GM18507 (cell line): ENCODE data around the gene TMEM135.
"Not testable (repeated sequence)": the region's sequence is repeated elsewhere in the genome, so short reads cannot be mapped to it uniquely, and the experiment has no call there.

Source experiments
- DNase-seq: peaks from one replicate; pipeline ENCODE4 v3.0.0; 2011; ENCODE audit warnings: low read depth; ENCODE audit not compliant: insufficient read length; ENCODE audit errors: extremely low spot score
- FAIRE-seq: peaks from 2 replicates; lab custom pipeline; 2011; peaks lifted over from hg19 to GRCh38; lab: Jason Lieb, UNC

Gene TMEM135

DNA sequence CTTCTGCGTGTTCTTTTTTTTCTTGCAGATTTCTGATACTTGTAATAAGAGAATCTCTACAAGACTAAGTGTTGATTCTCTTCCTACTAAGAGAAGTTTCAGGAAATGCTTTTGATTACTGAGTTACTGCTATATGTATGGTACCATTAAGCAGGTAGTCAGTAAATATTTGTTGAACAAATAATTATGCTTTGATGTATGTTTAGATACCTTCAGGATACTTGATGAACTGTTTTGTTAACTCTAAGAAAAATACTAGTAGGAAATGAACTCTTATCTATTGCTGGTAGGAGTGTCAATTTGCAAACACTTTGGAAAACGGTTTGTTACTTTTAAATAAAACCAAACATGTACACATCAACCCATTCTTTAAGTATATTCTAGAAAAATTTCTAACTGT, 90.6 kb downstream of the TMEM135 start:
- no peak for DNase-seq
- no peak for FAIRE-seq

DNA sequence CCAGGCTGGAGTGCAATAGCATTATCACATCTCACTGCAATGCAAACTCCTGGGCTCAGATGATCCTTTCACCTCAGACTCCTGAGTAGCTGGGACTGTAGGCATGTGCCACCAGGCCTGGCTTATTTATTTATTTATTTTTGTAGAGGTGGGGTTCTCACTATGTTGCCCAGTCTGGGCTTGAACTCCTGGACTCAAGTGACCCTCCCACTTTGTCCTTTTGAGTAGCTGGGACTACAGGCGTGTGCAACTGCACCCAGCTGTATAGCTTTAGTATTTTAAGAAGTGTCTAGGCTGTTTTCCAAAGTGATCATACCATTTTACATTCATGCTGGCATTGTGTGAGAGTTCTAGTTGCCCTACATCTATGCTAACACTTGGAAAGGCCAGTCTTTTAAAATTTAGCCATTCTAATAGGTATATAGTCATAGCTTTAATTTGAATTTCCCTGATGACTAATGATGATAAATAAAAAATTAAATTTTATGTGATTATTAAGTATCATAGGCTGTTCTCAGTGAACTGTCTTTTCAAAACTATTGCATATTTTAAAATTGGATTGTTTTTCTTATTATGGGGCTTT, 96.9 kb downstream of the TMEM135 start:
- DNase-seq = no peak
- no peak for FAIRE-seq

DNA sequence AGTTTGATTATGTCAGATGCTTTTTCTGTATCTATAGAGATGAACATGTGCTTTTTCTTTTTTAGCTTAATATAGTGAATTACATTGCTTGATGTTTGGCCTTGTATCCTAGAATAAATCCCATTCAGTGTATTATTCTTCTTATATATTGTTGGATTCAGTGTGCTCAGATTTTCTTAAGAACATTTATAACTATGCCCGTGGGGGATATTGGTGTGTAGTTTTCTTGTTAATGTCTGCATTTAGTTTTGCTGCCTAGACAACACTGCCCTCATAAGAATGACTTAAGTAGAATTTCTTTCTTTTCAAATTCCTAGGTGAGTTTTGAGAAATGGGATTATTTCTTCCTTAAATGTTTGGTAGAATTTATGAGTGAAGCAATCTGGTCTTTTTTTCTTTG, 98.5 kb downstream of the TMEM135 start:
- FAIRE-seq = no peak
- DNase-seq = no peak

DNA sequence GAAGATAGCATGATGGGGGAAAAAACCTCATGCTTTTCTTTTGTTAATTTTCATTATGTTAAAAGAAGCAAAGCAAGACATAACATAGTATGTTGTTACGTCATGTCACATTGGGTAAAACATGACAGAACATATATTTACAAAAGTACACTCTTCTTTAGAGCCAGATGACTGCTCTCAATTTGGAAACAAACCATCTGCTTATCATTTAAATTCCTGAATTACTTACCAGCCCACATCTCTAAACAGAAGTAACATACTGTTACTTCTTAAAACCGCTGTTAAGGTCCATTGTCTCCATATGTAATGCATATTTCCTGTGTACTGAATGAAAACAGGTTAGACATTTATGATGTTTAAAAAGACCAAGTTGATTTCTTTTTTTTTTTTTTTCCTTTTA, 100.0 kb downstream of the TMEM135 start:
- no peak for DNase-seq
- no peak for FAIRE-seq

DNA sequence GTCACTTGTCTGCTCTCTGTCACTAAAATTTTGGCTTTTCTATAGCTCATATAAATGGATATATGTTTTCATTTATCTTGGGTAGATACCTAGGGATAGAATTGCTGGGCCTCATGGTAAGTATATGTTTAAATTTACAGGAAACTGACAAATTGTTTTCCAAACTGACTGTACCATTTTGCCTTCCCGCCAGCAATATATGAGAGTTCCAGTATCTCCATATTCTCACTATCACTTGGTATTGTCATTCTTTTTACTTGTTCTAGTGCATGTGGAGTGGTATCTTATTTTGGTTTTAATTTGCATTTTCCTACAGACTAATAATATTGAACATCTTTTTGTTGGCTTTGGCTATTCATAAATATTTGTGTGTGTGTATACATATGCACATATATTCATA, 101.7 kb downstream of the TMEM135 start:
- FAIRE-seq (no peak), DNase-seq (no peak)

DNA sequence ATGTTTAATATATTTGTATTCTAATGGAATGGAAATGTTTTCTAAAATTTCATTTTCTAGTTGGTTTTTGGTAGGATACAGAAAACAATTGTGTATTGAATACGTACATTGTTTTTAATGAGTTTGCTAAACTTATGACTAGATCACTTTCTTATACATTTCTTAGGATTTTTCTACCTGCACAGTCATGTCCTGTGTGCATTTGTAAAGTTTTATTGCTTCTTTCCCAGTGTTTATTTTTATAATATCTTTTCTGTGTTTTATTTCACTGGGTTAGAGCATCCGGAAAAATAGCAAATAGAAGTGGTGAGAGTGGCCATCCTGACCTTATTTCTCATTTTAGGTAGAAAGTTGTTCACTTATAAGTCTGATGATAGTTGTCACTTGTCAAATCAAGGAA, 103.6 kb downstream of the TMEM135 start:
- DNase-seq (no peak), FAIRE-seq (no peak)

DNA sequence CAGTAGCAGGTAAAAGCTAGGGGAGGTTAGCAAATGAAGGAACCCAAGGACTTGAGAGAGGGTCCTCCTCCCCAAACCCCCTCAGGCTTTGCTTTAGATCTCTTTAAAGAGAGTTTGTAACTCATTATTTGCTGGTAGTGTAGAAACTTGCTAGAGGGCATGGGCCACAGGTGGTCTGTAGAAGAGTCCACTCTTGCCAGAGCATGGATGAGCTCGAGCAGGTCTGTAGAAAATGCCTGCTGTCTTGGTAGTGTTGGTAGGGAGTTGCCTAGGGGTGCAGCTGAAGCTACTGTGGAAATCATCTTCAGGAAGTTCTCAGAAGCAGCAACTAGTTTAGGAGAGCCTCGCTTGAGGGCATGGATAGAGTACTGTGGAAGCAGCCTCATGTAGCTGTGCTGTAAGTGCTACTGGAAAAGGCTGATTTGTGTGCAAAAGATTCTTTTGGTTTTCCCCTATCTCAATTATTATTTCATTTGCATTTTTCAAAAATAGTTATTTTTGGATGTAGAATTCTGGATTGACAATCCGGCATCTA, 104.3 kb downstream of the TMEM135 start:
- FAIRE-seq (no peak), DNase-seq (no peak)

DNA sequence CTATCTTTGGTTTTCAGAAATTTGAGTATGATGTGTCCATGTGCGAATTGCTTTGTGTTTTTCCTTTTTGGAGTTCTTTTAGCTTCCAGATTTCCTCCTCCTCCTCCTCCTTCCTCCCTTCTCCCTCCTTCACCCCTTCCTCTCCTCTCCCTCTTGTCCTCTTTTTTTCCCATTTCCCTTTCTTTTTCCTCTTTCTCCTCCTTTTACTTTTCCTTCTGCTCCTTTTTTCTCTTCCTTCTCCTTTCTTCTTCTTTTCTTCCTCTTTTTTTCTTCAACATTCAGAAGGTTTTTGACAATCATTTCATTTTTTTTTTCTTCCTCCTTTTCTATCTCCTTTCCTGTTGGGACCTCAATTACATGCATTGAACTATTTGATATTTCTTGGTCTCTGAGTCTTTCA, 104.9 kb downstream of the TMEM135 start:
- FAIRE-seq (no peak), DNase-seq (no peak)

DNA sequence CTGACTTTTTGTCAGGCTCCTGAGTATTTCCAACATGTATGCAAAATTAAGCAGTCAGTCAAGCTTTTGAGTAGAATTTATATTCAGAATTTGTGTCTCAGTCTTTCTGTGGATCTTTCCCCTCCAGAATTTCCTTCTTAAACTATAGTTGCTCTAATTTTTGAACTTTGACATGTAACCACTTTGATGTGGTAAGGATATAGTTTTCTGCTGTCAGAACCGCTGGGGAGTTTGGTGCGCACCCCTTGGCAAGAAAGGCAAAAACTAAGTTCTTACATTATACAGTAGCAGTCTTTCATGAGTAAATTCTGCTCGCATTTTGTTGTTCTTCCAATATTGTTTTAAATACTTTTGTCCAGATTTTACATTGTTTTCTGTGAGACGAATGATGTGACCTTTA, 105.9 kb downstream of the TMEM135 start:
- FAIRE-seq = no peak

DNA sequence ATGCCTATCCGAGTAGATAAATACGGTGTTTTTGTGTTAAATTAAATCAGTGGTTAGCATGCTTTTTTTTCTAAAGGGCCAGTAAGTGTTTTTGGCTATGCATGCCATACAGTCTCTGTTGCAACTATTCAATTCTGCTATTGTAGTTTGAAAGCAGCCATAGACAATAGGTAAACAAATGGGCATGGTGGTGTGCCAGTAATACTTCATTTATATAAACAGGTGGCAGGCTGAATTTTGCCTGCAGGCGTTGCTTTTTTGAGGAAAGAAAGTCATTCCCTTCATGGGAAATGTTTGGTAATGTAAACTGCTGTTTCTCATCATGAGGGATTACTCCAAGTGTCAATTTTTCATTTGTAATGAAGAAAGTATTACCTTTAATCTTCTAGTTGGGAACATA, 106.5 kb downstream of the TMEM135 start:
- FAIRE-seq = no peak
- no peak for DNase-seq

More for the DNA sequence above, 105.9 kb downstream of the TMEM135 start:
- no peak for DNase-seq

DNA sequence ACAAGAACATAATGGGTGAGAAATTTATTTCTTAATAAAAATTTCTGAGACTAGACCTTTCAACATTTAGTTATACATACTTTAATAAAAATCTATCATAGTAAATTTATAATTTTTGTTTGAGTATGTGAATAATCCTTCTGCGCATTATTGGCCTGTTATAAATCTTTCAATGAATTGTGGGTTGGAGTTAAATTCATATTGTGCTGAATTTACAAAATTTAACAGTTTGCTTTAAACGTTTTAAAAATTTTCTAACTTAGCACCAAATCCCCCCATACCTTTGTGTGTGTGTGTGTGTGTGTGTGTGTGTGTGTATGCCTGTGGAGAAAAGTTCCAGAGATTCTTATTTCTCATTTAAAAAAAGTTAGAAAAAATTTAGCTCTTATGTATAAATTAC, 111.0 kb downstream of the TMEM135 start:
- no peak for FAIRE-seq
- no peak for DNase-seq

DNA sequence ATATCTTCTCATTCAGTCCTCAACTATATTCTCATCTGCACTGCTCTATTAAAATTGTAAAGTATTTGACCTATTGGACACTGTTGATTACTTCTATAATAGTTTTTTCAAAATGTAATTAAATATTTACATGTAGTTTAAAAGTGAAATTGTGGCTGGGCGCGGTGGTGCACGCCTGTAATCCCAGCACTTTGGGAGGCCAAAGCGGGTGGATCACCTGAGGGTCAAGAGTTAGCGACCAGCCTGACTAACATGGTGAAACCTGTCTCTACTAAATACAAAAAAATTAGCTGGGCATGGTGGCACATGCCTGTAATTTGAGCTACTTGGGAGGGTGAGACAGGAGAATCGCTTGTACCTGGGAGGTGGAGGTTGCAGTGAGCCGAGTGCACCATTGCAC, 112.0 kb downstream of the TMEM135 start:
- not testable (repeated sequence) for FAIRE-seq, DNase-seq

DNA sequence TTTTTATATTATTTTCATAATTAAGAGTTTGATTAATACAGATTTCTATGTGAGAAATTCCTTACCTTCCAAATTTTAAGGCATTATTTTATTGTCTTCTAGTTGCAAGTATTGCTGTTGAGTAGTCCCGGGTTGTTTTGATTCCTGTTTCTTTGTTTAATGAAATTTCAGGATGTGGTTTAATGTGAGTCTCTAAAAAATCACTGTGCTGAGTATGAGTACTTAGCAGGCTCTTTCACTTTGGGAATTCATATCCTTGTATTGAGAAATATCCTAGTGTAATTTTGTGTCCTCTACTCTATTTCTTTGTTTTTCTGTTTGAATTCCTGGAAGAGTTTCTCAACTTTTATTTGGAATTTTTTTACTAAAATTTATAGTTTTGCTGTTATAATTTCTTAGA, 113.2 kb downstream of the TMEM135 start:
- FAIRE-seq = no peak
- DNase-seq = no peak

DNA sequence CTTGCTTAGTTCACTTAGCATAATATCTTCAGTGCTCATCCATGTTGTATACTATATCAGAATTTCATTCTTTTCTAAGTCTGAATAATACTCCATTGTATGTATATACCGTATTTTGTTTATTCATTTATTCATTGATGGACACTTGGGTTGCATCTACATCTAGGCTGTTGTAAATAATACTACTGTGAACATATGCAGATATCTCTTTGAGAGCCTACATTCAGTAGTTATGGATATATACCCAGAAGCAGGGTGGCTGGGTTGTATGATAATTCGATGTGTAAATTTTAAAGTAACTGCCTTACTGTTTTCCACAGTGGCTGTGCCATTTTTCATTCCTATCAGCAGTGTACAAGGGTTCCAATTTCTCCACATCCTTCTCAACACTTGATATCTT, 116.5 kb downstream of the TMEM135 start:
- no peak for FAIRE-seq
- no peak for DNase-seq

DNA sequence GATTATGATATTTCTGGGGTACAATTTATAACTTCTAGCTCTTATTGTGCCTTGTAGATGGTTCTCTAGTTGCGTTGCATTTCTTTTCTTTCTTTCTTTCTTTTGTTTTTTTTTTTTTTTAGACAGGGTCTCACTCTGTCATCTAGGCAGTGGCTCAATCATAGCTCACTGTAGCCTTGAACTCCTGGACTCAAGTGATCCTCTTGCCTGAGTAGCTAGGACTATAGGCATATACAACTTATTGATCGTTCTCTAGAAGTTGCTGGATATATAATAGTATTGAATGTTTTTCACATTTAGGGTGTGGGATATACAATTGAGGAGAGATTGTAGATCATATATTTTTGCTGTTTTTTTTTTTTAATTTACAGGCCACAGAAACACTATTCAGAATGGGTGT, 119.2 kb downstream of the TMEM135 start:
- no peak for FAIRE-seq
- DNase-seq = no peak

DNA sequence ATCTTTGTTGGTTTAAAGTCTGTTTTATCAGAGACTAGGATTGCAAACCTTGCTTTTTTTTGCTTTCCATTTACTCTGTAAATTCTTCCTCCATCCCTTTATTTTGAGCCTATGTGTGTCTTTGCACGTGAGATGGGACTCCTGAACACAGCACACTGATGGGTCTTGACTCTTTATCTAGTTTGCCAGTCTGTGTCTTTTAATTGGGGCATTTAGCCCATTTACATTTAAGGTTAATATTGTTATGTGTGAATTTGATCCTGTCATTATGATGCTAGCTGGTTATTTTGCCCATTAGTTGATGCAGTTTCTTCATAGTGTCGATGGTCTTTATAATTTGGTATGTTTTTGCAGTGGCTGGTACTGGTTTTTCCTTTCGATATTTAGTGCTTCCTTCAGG, 131.3 kb downstream of the TMEM135 start:
- DNase-seq, FAIRE-seq: not testable (repeated sequence)

DNA sequence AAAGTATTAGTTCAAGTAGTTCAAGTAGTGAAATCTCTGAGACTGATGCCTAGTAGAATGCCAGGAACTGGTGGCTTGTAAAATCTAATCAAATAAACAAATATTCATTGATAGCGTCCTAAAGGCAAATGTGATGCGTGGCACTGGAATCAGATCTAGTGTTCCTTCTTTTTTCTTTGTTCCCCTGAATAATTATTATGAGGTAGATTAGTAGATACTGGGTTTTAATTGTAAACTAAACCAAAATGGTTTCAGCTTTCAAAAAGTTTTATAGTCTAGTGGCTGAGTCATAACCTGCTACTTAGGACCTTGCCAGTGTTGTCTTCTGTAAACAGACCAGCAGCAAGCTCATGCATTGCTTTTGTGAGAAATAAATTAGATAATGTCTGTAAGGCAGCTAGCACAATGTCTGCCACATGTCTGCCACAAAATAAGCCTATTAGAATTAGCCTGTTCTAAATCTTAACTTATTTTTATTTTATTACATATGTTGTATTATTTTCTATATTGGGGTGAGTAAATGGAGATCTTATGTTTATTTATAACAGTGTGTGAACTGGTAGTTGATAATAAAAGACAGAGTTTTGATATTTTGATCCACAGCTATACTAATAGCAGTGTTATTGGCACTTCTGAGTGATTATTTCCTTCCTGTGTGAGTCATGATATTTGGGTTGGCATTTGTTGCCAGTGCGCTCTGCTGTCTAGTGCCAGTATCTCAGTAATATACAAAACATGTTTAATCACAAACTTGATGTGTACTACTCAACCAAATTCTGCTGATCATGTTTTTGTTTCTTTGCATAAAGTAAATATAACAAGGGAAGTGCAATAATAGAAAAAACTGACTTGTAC, 135.7 kb downstream of the TMEM135 start:
- DNase-seq = no peak
- no peak for FAIRE-seq

DNA sequence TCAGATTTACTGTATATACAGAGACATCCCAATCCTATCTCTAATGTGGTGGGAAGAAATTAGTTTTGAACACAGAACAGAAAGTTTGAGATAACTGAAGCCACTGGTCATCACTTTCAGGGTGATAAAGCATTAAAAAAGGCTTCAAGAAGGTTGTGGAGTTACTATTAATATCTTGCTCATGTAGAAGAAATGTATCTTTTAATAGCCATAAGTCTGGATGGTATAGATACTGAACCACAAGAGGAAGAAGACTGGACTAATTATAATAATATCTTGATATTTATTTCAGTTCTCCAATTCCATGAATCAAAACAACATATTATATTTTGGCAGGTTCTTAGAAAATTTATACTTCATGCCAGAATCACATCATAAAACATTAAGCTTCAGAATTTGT, 137.1 kb downstream of the TMEM135 start:
- DNase-seq = no peak
- FAIRE-seq = no peak

DNA sequence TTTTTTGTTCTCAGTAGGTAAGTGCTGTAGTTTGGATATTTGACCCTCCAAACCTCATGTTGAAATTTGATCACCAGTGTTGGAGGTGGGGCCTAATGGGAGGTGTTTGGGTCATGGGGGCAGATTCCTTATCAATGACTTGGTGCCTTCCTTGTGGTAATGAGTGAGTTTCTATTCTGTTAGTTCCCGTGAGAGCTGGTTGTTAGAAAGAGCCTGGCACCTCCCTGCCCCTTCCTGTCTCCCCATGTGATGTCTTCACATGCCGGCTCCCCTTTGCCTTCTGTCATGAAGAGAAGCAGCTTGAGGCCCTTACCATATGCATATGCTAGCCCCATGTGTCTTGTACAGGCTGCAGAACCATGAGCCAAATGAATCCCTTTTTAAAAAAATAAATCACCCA, 138.3 kb downstream of the TMEM135 start:
- no peak for FAIRE-seq
- DNase-seq = no peak

DNA sequence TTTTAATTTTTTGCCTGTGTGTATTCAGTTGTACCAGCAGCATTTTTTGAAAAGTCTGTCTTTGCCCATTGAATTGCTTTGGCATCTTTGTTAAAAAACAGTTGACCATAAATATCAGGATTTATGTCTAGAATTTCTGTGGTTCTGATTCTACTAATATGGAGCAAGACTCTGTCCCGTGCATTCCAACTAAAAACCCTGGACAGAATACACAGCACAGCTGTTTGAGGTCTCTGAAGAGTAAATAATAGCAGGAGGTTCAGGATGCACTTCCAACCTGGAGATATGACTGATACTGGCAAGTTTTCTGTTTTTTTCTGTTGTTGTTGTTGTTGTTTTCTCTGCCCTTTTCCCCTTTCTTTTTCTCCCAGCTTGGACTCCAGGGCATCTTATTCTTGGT, 141.9 kb downstream of the TMEM135 start:
- DNase-seq = no peak
- no peak for FAIRE-seq

DNA sequence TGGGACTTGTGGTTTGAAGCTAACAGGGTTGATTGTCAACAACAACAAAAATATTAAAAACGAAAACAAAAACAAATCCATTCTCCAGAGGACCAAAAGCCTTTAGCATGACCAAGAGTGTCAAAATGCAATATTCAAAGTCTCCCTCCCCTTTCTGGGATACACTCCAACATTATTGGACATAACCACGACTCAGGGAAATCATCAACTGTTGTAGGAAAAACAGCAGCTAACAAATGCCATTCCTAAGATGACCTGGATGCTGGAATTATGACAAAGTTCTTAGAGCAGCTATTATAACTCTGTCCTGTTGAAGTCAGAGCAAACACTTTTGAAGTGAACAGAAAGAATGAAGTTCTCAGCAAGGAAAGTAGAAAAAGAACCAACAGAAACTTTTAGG, 143.0 kb downstream of the TMEM135 start:
- FAIRE-seq = no peak
- DNase-seq = no peak
